Left ventricle myocardium inferior (tissue), 1 donor: ENCODE measurements around the gene MBD1. TPM values are rescaled to one million over a fixed set of nuclear protein-coding genes. Genes with fewer than 3 reads are reported as not detected.
"Not testable (repeated sequence)": the region's sequence is repeated elsewhere in the genome, so short reads cannot be mapped to it uniquely, and the experiment has no call there.

Experiments used
- DNase-seq: peaks from one replicate; pipeline ENCODE4 v3.0.0-alpha.2; 2020
- H3K27ac ChIP-seq: fragments of 200-600 bp; replicated peaks from 2 replicates; pipeline ENCODE4 v1.8.0; 2021
- H3K27me3 ChIP-seq: fragments of 200-600 bp; 2 replicates; pipeline ENCODE4 v1.8.0; 2021; ENCODE audit warnings: low read depth
- H3K36me3 ChIP-seq: fragments of 200-600 bp; 2 replicates; pipeline ENCODE4 v1.8.0; 2021
- H3K4me1 ChIP-seq: fragments of 200-600 bp; 2 replicates; pipeline ENCODE4 v1.8.0; 2021
- H3K4me3 ChIP-seq: fragments of 200-600 bp; 2 replicates; pipeline ENCODE4 v1.8.0; 2021; ENCODE audit warnings: mild to moderate bottlenecking, moderate library complexity
- H3K9me3 ChIP-seq: fragments of 200-600 bp; replicated peaks from 2 replicates; pipeline ENCODE4 v1.8.0; 2021
- CTCF ChIP-seq: fragments of 200-600 bp; IDR thresholded peaks from 2 replicates; pipeline ENCODE4 v1.8.0; 2021; ENCODE audit warnings: antibody characterized with exemption, mild to moderate bottlenecking, borderline replicate concordance
- intact Hi-C: fragments of 100-400 bp; cut with micrococcal nuclease; formaldehyde crosslinking; loops from one replicate; pipeline ENCODE4 v1.11.0; 2022
- total RNA-seq: library from RNA; stranded (reverse); fragmentation: NEBNext Ultra II Directional; extraction: Animal tissue kit (Norgen Biotek cat#: 25700); gene quantifications from one replicate; pipeline ENCODE4 v1.2.1, GENCODE V29; 2021
- donor health status: DM: no; HTN: yes; CAD: no; lungs with severe emphysema.

MBD1 gene
- total RNA-seq, 1 donor from 2014 or later, result 50.2 TPM

- Histone ChIP-seq H3K27me3 (peaks cover 18% of the 10 kb centered on the region), H3K36me3 (no peaks in the 10 kb centered on the region), H3K4me1 (no peaks in the 10 kb centered on the region), H3K9me3 (no peaks in the 10 kb centered on the region), H3K4me3 (no peak overlapping the region), H3K27ac (no peak overlapping the region)
- intact Hi-C loops, result no loop called here
- no peak for DNase-seq
- no peak for TF ChIP-seq CTCF
Observed at GRCh38 chr18:50313873-50314460, 32.6 kb upstream of the MBD1 start.

GRCh38 chr18:50313031-50313607 lies 31.8 kb upstream of the MBD1 start:
- H3K4me1 ChIP-seq, result no peaks in the 10 kb centered on the region
- no peak for DNase-seq
- H3K27me3 ChIP-seq, result peaks cover 16% of the 10 kb centered on the region
- H3K27ac ChIP-seq, result no peak overlapping the region
- no peak overlapping the region for H3K4me3 ChIP-seq
- H3K9me3 ChIP-seq, result no peaks in the 10 kb centered on the region
- no peaks in the 10 kb centered on the region for H3K36me3 ChIP-seq
- intact Hi-C loops, result no loop called here
- TF ChIP-seq CTCF, result no peak

GRCh38 chr18:50312296-50313030 lies 31.1 kb upstream of the MBD1 start:
- TF ChIP-seq CTCF, result no peak
- H3K4me1 ChIP-seq, result peaks cover 1% of the 10 kb centered on the region
- H3K4me3 ChIP-seq, result no peak overlapping the region
- no peaks in the 10 kb centered on the region for H3K9me3 ChIP-seq
- no peak overlapping the region for H3K27ac ChIP-seq
- no peak for DNase-seq
- H3K27me3 ChIP-seq, result peaks cover 11% of the 10 kb centered on the region
- intact Hi-C loops, result no loop called here
- no peaks in the 10 kb centered on the region for H3K36me3 ChIP-seq

- Histone ChIP-seq H3K27me3 (peaks cover 17% of the 10 kb centered on the region), H3K9me3 (no peaks in the 10 kb centered on the region), H3K36me3 (no peaks in the 10 kb centered on the region), H3K4me3 (no peak overlapping the region), H3K4me1 (peaks cover 9% of the 10 kb centered on the region), H3K27ac (no peak overlapping the region)
- DNase-seq, result no peak
- intact Hi-C loops, result no loop called here
- TF ChIP-seq CTCF, result no peak
Observed at GRCh38 chr18:50311650-50312049, 30.3 kb upstream of the MBD1 start.

GRCh38 chr18:50310080-50310479 lies 28.8 kb upstream of the MBD1 start:
- H3K4me3 ChIP-seq, result no peak overlapping the region
- intact Hi-C loops, result no loop called here
- H3K9me3 ChIP-seq, result peaks cover 3% of the 10 kb centered on the region
- peaks cover 14% of the 10 kb centered on the region for H3K27me3 ChIP-seq
- H3K27ac ChIP-seq, result no peak overlapping the region
- no peaks in the 10 kb centered on the region for H3K36me3 ChIP-seq
- no peak for TF ChIP-seq CTCF
- no peak for DNase-seq
- H3K4me1 ChIP-seq, result peaks cover 9% of the 10 kb centered on the region

GRCh38 chr18:50308851-50309250 lies 27.5 kb upstream of the MBD1 start:
- intact Hi-C loops, H3K27ac ChIP-seq: not testable (repeated sequence)

More at GRCh38 chr18:50308851-50309250, 27.5 kb upstream of the MBD1 start:
- H3K27me3 ChIP-seq, result peaks cover 21% of the 10 kb centered on the region
- H3K4me1 ChIP-seq, H3K9me3 ChIP-seq, DNase-seq, H3K36me3 ChIP-seq, H3K4me3 ChIP-seq: not testable (repeated sequence)
